ENCODE measurements around the gene MAP4K4. TPM values are rescaled to one million over a fixed set of nuclear protein-coding genes. Genes with fewer than 3 reads are reported as not detected.

MAP4K4 gene
- total RNA-seq, 1 experiment from 2014 or later, result 132 TPM

DNA sequence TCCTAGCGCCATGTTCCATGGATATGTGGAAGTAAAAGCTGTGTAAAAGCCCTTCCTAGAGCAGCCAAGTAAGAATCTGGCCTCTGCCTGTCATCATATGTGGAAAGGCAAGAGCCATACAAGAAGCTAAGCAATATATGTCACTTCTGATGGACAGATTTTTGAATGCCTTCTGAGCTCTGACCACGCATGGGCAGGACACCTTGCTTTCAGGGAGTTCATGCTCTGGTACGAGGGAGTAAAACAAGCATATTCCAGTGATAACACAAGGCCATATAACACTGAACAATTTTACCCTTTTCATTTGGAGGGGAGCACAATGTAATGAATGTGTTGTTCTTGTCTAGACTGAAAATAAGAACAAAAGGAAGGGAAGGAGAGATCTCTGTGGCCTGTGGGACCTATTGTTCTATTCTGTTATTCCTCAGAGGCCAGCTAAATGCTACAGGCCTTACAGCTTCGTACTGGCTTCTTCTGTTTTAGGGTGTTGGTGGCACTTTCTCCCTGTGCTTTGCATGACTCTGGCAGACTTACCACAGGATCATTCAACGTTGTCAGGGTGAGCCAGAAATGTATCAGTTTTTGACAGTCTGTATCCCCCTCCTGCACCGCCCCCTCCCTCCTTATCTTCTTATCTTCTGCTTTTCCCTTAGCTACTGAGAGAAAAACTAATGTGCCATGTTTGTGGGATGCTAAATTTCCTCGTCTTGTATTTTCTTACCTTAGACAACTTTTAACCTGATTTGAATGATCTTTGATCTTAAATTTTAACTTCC is 99.5 kb downstream of the MAP4K4 start:
- no peak overlapping the region for H4K8ac ChIP-seq (replicated peaks; ENCODE audit: insufficient read length, low read depth, low read length)
- no peak overlapping the region for H3K27ac ChIP-seq (ENCODE audit: insufficient read length, low read depth, low read length)
- no peak overlapping the region for H3K18ac ChIP-seq (ENCODE audit: insufficient read length, low read depth, low read length)
- H4K20me1 ChIP-seq (ENCODE audit: control insufficient read depth, insufficient read depth, insufficient read length), result no peaks in the 10 kb centered on the region
- H3K4me2 ChIP-seq (ENCODE audit: insufficient read depth, insufficient read length, low read length), result no peak overlapping the region
- no peaks in the 10 kb centered on the region; the same call in 1 of the 2 replicates for H3K4me1 ChIP-seq (ENCODE audit: insufficient read depth, low read length)
- no peak overlapping the region for H2BK5ac ChIP-seq (ENCODE audit: insufficient read length, low read length)
- H3T11ph ChIP-seq (ENCODE audit: low read length), result no peak overlapping the region
- no peak overlapping the region for H2BK20ac ChIP-seq (ENCODE audit: low read depth, low read length, poor library complexity, severe bottlenecking)
- Mint-ChIP-seq H3K36me3 (ENCODE audit: insufficient read depth in 1 of 3, low read depth in 3 of 3) (no peaks in the 10 kb centered on the region), H3K27me3 (ENCODE audit: low read depth) (no peaks in the 10 kb centered on the region; the same call in 1 of the 2 replicates), H3K27ac (no peak overlapping the region; a peak in 2 of 7 replicates), H3K4me3 (no peak overlapping the region), H3K4me1 (peaks cover 17 to 30% of the 10 kb centered on the region in 2 experiments), H3K9me3 (no peaks in the 10 kb centered on the region)
- no peaks in the 10 kb centered on the region for H3K23me2 ChIP-seq (ENCODE audit: insufficient read length, low read depth, low read length, poor library complexity, severe bottlenecking)
- no peaks in the 10 kb centered on the region for H3K27me3 ChIP-seq (ENCODE audit: insufficient read depth, low read length)
- no peak overlapping the region for H2BK15ac ChIP-seq (ENCODE audit: low read depth, low read length)
- H3K9me3 ChIP-seq (ENCODE audit: control insufficient read depth, low read depth, low read length), result no peaks in the 10 kb centered on the region
- H2AFZ ChIP-seq (ENCODE audit: low read length), result no peak overlapping the region
- H3K14ac ChIP-seq (ENCODE audit: insufficient read depth, low read length), result no peak overlapping the region
- no peak for DNase-seq
- H3K56ac ChIP-seq (ENCODE audit: insufficient read length, low read depth, low read length), result no peak overlapping the region
- H2BK120ac ChIP-seq (ENCODE audit: low read depth, low read length, poor library complexity, severe bottlenecking), result no peak overlapping the region
- no peak overlapping the region for H3K9ac ChIP-seq (ENCODE audit: extremely low read depth, insufficient read length, low read length)
- WGBS (ENCODE audit: extremely low coverage, insufficient read length, low lambda C conversion rate), result no CpG with 5 or more reads among the region's 7 CpGs
- H2BK12ac ChIP-seq (ENCODE audit: insufficient read length, low read depth, low read length), result no peak overlapping the region
- no peak overlapping the region for H3K4ac ChIP-seq (ENCODE audit: low read depth, low read length)
- H3K23ac ChIP-seq (ENCODE audit: insufficient read length, low read depth, low read length), result no peak overlapping the region
- peaks cover 10% of the 10 kb centered on the region; the same call in 1 of the 2 replicates for H3K79me2 ChIP-seq (ENCODE audit: insufficient read depth, low read length)
- no peak overlapping the region for H4K5ac ChIP-seq (ENCODE audit: insufficient read length, low read depth, low read length)
- H4K91ac ChIP-seq (ENCODE audit: insufficient read length, low read depth, low read length), result no peak overlapping the region
- H2AK5ac ChIP-seq (ENCODE audit: insufficient read length, low read length), result no peak overlapping the region
- H3K79me1 ChIP-seq (ENCODE audit: insufficient read depth, low read depth, low read length, poor library complexity, severe bottlenecking), result peaks cover 3% of the 10 kb centered on the region
- TF ChIP-seq, protein P1, sequence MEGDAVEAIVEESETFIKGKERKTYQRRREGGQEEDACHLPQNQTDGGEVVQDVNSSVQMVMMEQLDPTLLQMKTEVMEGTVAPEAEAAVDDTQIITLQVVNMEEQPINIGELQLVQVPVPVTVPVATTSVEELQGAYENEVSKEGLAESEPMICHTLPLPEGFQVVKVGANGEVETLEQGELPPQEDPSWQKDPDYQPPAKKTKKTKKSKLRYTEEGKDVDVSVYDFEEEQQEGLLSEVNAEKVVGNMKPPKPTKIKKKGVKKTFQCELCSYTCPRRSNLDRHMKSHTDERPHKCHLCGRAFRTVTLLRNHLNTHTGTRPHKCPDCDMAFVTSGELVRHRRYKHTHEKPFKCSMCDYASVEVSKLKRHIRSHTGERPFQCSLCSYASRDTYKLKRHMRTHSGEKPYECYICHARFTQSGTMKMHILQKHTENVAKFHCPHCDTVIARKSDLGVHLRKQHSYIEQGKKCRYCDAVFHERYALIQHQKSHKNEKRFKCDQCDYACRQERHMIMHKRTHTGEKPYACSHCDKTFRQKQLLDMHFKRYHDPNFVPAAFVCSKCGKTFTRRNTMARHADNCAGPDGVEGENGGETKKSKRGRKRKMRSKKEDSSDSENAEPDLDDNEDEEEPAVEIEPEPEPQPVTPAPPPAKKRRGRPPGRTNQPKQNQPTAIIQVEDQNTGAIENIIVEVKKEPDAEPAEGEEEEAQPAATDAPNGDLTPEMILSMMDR (conservative IDR thresholded peaks at IDR 0.05), result no peak

Measured in H9 (cell line).